ENCODE results near the gene UBE2R2.
"Not testable (repeated sequence)": the region's sequence is repeated elsewhere in the genome, so short reads cannot be mapped to it uniquely, and the experiment has no call there.

- not testable (repeated sequence) for TF ChIP-seq POLR2A (IDR thresholded peaks at IDR 0.05; ENCODE audit: extremely low read depth, insufficient read length); CTCF (IDR thresholded peaks at IDR 0.05; ENCODE audit: low read depth, low read length)
Observed at GRCh38 chr9:33829641-33830230, 12.8 kb downstream of the UBE2R2 start.
